IMR-90 (cell line): Measurements from ENCODE around the gene PCDHGA7. TPM values are rescaled to one million over a fixed set of nuclear protein-coding genes. Genes with fewer than 3 reads are reported as not detected.
A peak's percentile ranks its signal among the peaks of the same experiment; 100 is the strongest.

Experiments
- ATAC-seq: fragments of 200-7000 bp; cut with Tn5 transposase; 2 replicates; pipeline ENCODE4 v1.9.1; 2020; ENCODE audit warnings: low read depth, mild to moderate bottlenecking, moderate library complexity
- BruUV-seq: library from RNA; stranded (reverse); fragments of 400-500 nt; replicated peaks from 2 replicates; lab custom pipeline; 2021; lab: Mats Ljungman, UMichigan
- CTCF ChIA-PET: fragments of 300-600 bp; formaldehyde crosslinking; extraction: SDS; loops from one replicate; lab custom pipeline; 2021; ENCODE audit warnings: antibody characterized with exemption; lab: Yijun Ruan, JAX
- POLR2A ChIA-PET: fragments of 300-600 bp; sonication (Branson Sonifier 250); formaldehyde crosslinking; loops from one replicate; lab custom pipeline; 2022; ENCODE audit warnings: antibody characterized with exemption; ENCODE audit not compliant: unreplicated experiment; lab: Charles Lee
- DNase-seq: peaks from one replicate; pipeline ENCODE4 v3.0.0; 2013
- H2AFZ ChIP-seq: replicated peaks from 2 replicates; pipeline ENCODE3; 2013; ENCODE audit warnings: low read length, mild to moderate bottlenecking; ENCODE audit not compliant: poor library complexity
- H2AK5ac ChIP-seq: 2 replicates; pipeline ENCODE4 v1.6.1; 2013; ENCODE audit warnings: low read depth, low read length, inconsistent platforms
- H2AK9ac ChIP-seq: replicated peaks from 2 replicates; pipeline ENCODE3; 2013; ENCODE audit warnings: mild to moderate bottlenecking, low read depth, low read length, moderate library complexity; ENCODE audit not compliant: poor library complexity
- H2BK120ac ChIP-seq: 2 replicates; pipeline ENCODE4 v1.6.1; 2013; ENCODE audit warnings: low read depth, low read length, inconsistent platforms
- H2BK15ac ChIP-seq: 3 replicates; pipeline ENCODE4 v1.6.1; 2013; ENCODE audit warnings: low read depth, low read length, inconsistent platforms
- H2BK20ac ChIP-seq: 2 replicates; pipeline ENCODE4 v1.6.1; 2013; ENCODE audit warnings: low read depth, mild to moderate bottlenecking, inconsistent platforms, low read length, moderate library complexity
- H2BK5ac ChIP-seq: 2 replicates; pipeline ENCODE4 v1.6.1; 2013; ENCODE audit warnings: mild to moderate bottlenecking, low read depth, low read length, inconsistent platforms; ENCODE audit not compliant: poor library complexity, severe bottlenecking
- H3K14ac ChIP-seq: replicated peaks from 2 replicates; pipeline ENCODE4 v1.6.1; 2013; ENCODE audit warnings: low read depth, low read length, inconsistent platforms
- H3K18ac ChIP-seq: 2 replicates; pipeline ENCODE4 v1.6.1; 2013; ENCODE audit warnings: low read depth, low read length, control low read depth
- H3K23ac ChIP-seq: 2 replicates; pipeline ENCODE4 v1.6.1; 2013; ENCODE audit warnings: low read depth, low read length, inconsistent platforms
- H3K27ac ChIP-seq: 2 replicates; pipeline ENCODE4 v1.5.1; 2013; ENCODE audit warnings: mild to moderate bottlenecking, control low read depth, low read length; ENCODE audit not compliant: insufficient read depth
- H3K27me3 ChIP-seq: 2 replicates; pipeline ENCODE4 v1.6.1; 2013; ENCODE audit warnings: low read length; ENCODE audit not compliant: control insufficient read depth, insufficient read depth
- H3K36me3 ChIP-seq: 2 replicates; pipeline ENCODE4 v1.6.1; 2013; ENCODE audit warnings: low read length, mixed read lengths; ENCODE audit not compliant: control insufficient read depth, insufficient read depth
- H3K4ac ChIP-seq: 2 replicates; pipeline ENCODE4 v1.6.1; 2013; ENCODE audit warnings: low read depth, low read length, inconsistent platforms
- H3K4me1 ChIP-seq: 2 replicates; pipeline ENCODE4 v1.6.1; 2013; ENCODE audit warnings: low read length, mixed read lengths; ENCODE audit not compliant: control insufficient read depth, insufficient read depth
- H3K4me2 ChIP-seq: 2 replicates; pipeline ENCODE4 v1.6.1; 2013; ENCODE audit warnings: low read depth, mild to moderate bottlenecking, control low read depth, low read length, moderate library complexity
- H3K4me3 ChIP-seq: 2 replicates; pipeline ENCODE4 v1.5.1; 2013; ENCODE audit warnings: low read depth, mild to moderate bottlenecking, control low read depth, low read length, moderate library complexity; ENCODE audit not compliant: insufficient read depth
- H3K56ac ChIP-seq: 2 replicates; pipeline ENCODE4 v1.6.1; 2013; ENCODE audit warnings: low read length, inconsistent platforms; ENCODE audit not compliant: insufficient read depth; ENCODE audit errors: extremely low read depth
- H3K79me1 ChIP-seq, 2 experiments: 2 replicates each; pipeline ENCODE4 v1.6.1; 2013; ENCODE audit warnings: low read length in 2 of 2, inconsistent platforms in 1 of 2, low read depth in 1 of 2
- H3K9ac ChIP-seq: 2 replicates; pipeline ENCODE4 v1.6.1; 2013; ENCODE audit warnings: low read depth, low read length, control low read depth
- H3K9me1 ChIP-seq: 2 replicates; pipeline ENCODE4 v1.6.1; 2013; ENCODE audit warnings: low read length, inconsistent platforms; ENCODE audit not compliant: insufficient read depth
- H3K9me3 ChIP-seq: 2 replicates; pipeline ENCODE4 v1.6.1; 2013; ENCODE audit warnings: low read length; ENCODE audit not compliant: control insufficient read depth, insufficient read depth
- H4K20me1 ChIP-seq: 2 replicates; pipeline ENCODE4 v1.6.1; 2013; ENCODE audit warnings: low read length, inconsistent platforms; ENCODE audit not compliant: insufficient read depth
- H4K5ac ChIP-seq: 2 replicates; pipeline ENCODE4 v1.6.1; 2013; ENCODE audit warnings: mild to moderate bottlenecking, low read depth, low read length, control low read depth
- H4K8ac ChIP-seq, 2 experiments: 2 replicates each; pipeline ENCODE4 v1.6.1; 2013; ENCODE audit warnings: low read depth in 2 of 2, low read length in 2 of 2, control low read depth in 1 of 2, inconsistent platforms in 1 of 2
- H4K91ac ChIP-seq: 2 replicates; pipeline ENCODE4 v1.6.1; 2013; ENCODE audit warnings: low read depth, low read length, inconsistent platforms; ENCODE audit not compliant: insufficient read depth
- CEBPB ChIP-seq: IDR thresholded peaks from 2 replicates; pipeline ENCODE4 v1.6.1; 2012; ENCODE audit warnings: low read depth, low read length, improper control_type of control experiment
- POLR2A ChIP-seq: IDR thresholded peaks from 2 replicates; pipeline ENCODE4 v1.6.1; 2012; ENCODE audit warnings: mild to moderate bottlenecking, low read depth, low read length
- WGBS, 2 experiments: methylation state at CpG; one replicate each; pipeline versions ENCODE4 v1.1.5 to v1.1.7; 2013; ENCODE audit warnings: missing lambda C conversion rate in 2 of 2; ENCODE audit not compliant: insufficient read length in 1 of 2; ENCODE audit errors: extremely low coverage in 2 of 2; 5-methylcytosine and 5-hydroxymethylcytosine counted together
- dilution Hi-C: fragments of 300-500 bp; cut with HindIII; formaldehyde crosslinking; loops from one replicate; pipeline ENCODE4 v1.14.3; 2018; ENCODE audit warnings: low sequenced_read_pairs; ENCODE audit not compliant: unreplicated experiment
- in situ Hi-C: fragments of 300-500 bp; cut with MboI; formaldehyde crosslinking; loops from 3 replicates; pipeline ENCODE4 v1.14.3; 2019; ENCODE audit warnings: low sequenced_read_pairs, inconsistent platforms, mixed read lengths
- intact Hi-C: fragments of 100-400 bp; cut with micrococcal nuclease; formaldehyde crosslinking; loops from 2 replicates; pipeline ENCODE4 v1.10.0; 2022
- polyA plus RNA-seq, 3 experiments: library from polyadenylated mRNA; depleted of rRNA; stranded (reverse); fragments of >200 nt; gene quantifications; 2 replicates each; pipeline ENCODE4 v1.2.3, GENCODE V29; 2012; ENCODE audit warnings: low replicate concordance in 1 of 3
- total RNA-seq: library from RNA; depleted of rRNA; stranded (reverse); fragments of >200 nt; gene quantifications from 2 replicates; pipeline ENCODE4 v1.2.3, GENCODE V29; 2012

The PCDHGA7 gene
- total and polyA plus RNA-seq, 2 of the 4 experiments (the other 2 are of a cell fraction) = 3.2 to 3.4 TPM

GRCh38 chr5:141409598-141410306 lies 27.2 kb downstream of the PCDHGA7 start:
- no peak overlapping the region for H2BK20ac ChIP-seq
- TF ChIP-seq POLR2A = no peak
- peak; percentile 34; the same call in 1 of the 2 replicates for TF ChIP-seq CEBPB
- H3K56ac ChIP-seq = no peak overlapping the region
- no peak overlapping the region for H4K5ac ChIP-seq
- BruUV-seq = no TSS peak
- H2AK9ac ChIP-seq = no peak overlapping the region
- 52% methylated on average over 36 of the region's 64 CpGs; no CpG with 5 or more reads in 1 of the 2 experiments for WGBS, 2 experiments
- no peak for DNase-seq
- no peak overlapping the region for H3K23ac ChIP-seq
- H3K9me1 ChIP-seq = no peaks in the 10 kb centered on the region
- H4K91ac ChIP-seq = no peak overlapping the region
- H3K9me3 ChIP-seq = peaks cover 59% of the 10 kb centered on the region
- POLR2A ChIA-PET = no interaction called here
- no peaks in the 10 kb centered on the region for H3K4me1 ChIP-seq
- no peak overlapping the region for H2AK5ac ChIP-seq
- no peaks in the 10 kb centered on the region for H3K27me3 ChIP-seq
- dilution Hi-C loops (no loop called here), intact Hi-C loops (loop anchor here (5.0 kb wide), 1 partner anchor 82 kb away; no protein-coding TSS in a partner anchor), in situ Hi-C loops (no loop called here)
- H3K14ac ChIP-seq = no peak overlapping the region
- H2BK120ac ChIP-seq = no peak overlapping the region
- no peak overlapping the region for H3K27ac ChIP-seq
- CTCF ChIA-PET = no interaction called here
- H3K18ac ChIP-seq = no peak overlapping the region
- H3K4me2 ChIP-seq = no peak overlapping the region
- no peak overlapping the region for H2AFZ ChIP-seq
- ATAC-seq = no peak
- H3K9ac ChIP-seq = no peak overlapping the region
- peaks cover 10 to 12% of the 10 kb centered on the region in 2 experiments; a peak in 3 of 4 replicates for H3K79me1 ChIP-seq
- no peak overlapping the region for H2BK5ac ChIP-seq
- H3K36me3 ChIP-seq = peaks cover 17% of the 10 kb centered on the region; the same call in 1 of the 2 replicates
- H4K8ac ChIP-seq = no peak overlapping the region
- no peak overlapping the region for H3K4ac ChIP-seq
- no peak overlapping the region for H2BK15ac ChIP-seq
- no peak overlapping the region for H3K4me3 ChIP-seq
- H4K20me1 ChIP-seq = no peaks in the 10 kb centered on the region
